ENCODE data around the gene NHSL2. TPM values are rescaled to one million over a fixed set of nuclear protein-coding genes. Genes with fewer than 3 reads are reported as not detected.
A peak's percentile ranks its signal among the peaks of the same experiment; 100 is the strongest.
"Not testable (repeated sequence)": the region's sequence is repeated elsewhere in the genome, so short reads cannot be mapped to it uniquely, and the experiment has no call there.

Gene NHSL2
- total RNA-seq, 4 donors from 2014 or later = 1.9 to 8.8 (median 2.4) TPM

DNA sequence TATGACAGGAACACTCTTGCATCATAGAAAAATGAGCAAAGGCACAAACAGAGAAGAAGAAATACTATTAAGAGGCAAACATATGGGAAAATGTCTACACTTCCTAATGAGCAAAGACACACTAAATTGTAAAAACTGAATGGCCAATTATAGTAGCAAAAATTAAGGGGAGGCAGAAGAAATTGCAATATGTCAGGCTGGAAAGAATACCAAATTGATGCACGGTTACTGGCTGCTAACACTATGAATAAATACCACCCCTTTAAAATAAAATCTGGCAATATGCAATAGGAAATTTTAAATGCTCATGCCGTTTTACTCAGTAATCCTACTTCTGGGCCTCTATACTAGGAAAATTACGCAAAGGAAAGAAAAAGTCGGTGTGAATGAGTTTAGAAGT is 254.9 kb downstream of the NHSL2 start:
- intact Hi-C loops (cut with DNase I; ENCODE audit: low total_unique reads) = no loop called here

DNA sequence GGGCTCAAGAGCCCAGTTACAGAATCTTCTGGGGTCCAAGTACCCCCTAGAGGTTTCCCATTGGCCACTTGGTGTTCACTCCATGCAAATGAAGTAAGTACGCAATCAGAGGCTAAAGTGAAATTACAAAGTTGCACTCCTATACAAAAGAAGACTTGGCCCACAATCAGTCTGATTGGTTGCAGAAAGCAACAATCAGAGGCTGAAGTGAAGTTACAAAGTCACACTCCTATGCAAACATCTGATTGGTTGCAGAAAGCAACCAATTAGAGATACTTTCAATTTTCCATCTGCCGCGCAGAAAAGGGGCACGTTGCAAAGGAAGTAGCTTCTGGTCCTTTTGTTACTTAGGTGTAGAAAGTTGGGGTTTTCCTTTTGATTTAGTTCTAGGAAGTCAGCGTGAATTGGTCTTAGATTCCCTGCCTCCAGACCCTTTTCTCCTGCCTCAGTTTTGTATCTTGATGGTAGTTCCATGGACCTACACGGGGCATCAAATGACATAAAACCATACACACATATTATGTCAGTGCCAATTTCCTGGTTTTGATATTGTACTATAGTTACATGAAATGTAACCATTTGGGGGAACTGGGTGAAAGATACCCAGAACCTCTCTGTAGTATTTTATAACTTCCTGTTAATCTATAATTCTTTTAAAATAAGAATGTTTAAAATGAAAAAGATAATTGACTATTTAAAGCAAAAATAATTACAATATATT is 258.5 kb downstream of the NHSL2 start:
- 63 to 72% methylated on average over 6 of the region's 6 CpGs for WGBS, 2 donors
- intact Hi-C loops (cut with DNase I; ENCODE audit: low total_unique reads) = no loop called here
- no peak for DNase-seq (ENCODE audit: low spot score in 2 of 2)
- no peak overlapping the region for H3K4me3 ChIP-seq (ENCODE audit: low read depth, poor library complexity, severe bottlenecking)
- TF ChIP-seq POLR2A (IDR thresholded peaks at IDR 0.05) = no peak
- TF ChIP-seq, protein P1, sequence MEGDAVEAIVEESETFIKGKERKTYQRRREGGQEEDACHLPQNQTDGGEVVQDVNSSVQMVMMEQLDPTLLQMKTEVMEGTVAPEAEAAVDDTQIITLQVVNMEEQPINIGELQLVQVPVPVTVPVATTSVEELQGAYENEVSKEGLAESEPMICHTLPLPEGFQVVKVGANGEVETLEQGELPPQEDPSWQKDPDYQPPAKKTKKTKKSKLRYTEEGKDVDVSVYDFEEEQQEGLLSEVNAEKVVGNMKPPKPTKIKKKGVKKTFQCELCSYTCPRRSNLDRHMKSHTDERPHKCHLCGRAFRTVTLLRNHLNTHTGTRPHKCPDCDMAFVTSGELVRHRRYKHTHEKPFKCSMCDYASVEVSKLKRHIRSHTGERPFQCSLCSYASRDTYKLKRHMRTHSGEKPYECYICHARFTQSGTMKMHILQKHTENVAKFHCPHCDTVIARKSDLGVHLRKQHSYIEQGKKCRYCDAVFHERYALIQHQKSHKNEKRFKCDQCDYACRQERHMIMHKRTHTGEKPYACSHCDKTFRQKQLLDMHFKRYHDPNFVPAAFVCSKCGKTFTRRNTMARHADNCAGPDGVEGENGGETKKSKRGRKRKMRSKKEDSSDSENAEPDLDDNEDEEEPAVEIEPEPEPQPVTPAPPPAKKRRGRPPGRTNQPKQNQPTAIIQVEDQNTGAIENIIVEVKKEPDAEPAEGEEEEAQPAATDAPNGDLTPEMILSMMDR (IDR thresholded peaks at IDR 0.05) = no peak

More for the DNA sequence above, 254.9 kb downstream of the NHSL2 start:
- no peak for DNase-seq (ENCODE audit: low spot score in 2 of 2)
- no peak overlapping the region for H3K4me3 ChIP-seq (ENCODE audit: low read depth, poor library complexity, severe bottlenecking)
- 74 to 80% methylated on average over 4 of the region's 4 CpGs for WGBS, 2 donors
- no peak for TF ChIP-seq POLR2A (IDR thresholded peaks at IDR 0.05)
- TF ChIP-seq, protein P1 (IDR thresholded peaks at IDR 0.05) = no peak

DNA sequence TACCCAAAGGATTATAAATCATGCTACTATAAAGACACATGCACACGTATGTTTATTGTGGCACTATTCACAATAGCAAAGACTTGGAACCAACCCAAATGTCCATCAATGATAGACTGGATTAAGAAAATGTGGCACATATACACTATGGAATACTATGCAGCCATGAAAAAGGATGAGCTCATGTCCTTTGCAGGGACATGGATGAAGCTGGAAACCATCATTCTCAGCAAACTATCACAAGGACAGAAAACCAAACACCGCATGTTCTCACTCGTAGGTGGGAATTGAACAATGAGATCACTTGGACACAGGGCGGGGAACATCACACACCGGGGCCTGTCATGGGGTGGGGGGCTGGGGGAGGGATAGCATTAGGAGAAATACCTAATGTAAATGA is 265.6 kb downstream of the NHSL2 start:
- H3K4me3 ChIP-seq (ENCODE audit: low read depth, poor library complexity, severe bottlenecking); intact Hi-C loops (cut with DNase I; ENCODE audit: low total_unique reads); DNase-seq (ENCODE audit: low spot score in 2 of 2): not testable (repeated sequence)
- WGBS, 2 donors = 90 to 98% methylated on average over 5 of the region's 5 CpGs

DNA sequence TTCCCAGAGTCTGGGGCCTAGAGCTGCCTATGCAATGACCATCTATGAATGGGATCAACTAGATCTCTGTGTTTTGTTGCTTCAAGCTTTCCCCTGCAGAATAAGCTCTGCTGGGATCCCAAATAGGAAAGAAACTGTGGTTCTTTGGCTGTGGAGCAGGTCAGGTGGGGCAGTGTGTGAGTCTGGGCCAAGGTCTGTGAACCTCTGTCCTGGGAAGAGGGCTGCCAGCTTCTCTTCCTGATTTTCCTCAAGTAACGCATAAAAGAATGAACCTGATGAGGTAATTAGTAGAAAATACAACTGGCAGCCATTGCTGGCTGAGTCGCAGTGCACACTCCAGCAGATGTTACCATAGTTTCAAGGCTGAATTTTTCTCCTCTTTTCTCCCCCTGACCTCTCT is 266.3 kb downstream of the NHSL2 start:
- no peak for TF ChIP-seq POLR2A (IDR thresholded peaks at IDR 0.05)
- TF ChIP-seq, protein P1 (IDR thresholded peaks at IDR 0.05) = no peak
- WGBS, 2 donors = 60 to 69% methylated on average over 2 of the region's 2 CpGs
- intact Hi-C loops (cut with DNase I; ENCODE audit: low total_unique reads) = no loop called here
- no peak overlapping the region for H3K4me3 ChIP-seq (ENCODE audit: low read depth, poor library complexity, severe bottlenecking)
- no peak for DNase-seq (ENCODE audit: low spot score in 2 of 2)

DNA sequence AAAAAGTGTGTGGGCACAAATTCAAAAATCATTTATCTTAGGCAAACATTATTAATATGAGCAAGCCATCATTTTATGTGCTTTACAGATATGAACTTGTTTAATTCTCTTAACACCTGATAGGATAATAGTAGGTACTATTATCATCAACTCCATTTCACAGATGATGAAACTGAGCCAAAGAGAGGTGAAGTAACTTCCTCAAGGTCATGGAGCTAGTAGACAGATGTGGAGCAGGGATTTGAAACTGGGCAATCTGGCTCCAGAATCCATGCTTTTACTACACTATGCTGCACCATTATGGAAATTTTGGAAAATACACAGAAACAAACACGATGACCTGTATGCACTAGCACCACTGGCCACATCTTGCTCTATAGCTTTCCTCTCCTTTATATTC is 269.9 kb downstream of the NHSL2 start:
- no peak for DNase-seq (ENCODE audit: low spot score in 2 of 2)
- H3K4me3 ChIP-seq (ENCODE audit: low read depth, poor library complexity, severe bottlenecking) = no peak overlapping the region
- TF ChIP-seq, protein P1 (IDR thresholded peaks at IDR 0.05) = no peak
- no peak for TF ChIP-seq POLR2A (IDR thresholded peaks at IDR 0.05)
- 20 to 59% methylated on average over 1 of the region's 1 CpG for WGBS, 2 donors
- intact Hi-C loops (cut with DNase I; ENCODE audit: low total_unique reads) = no loop called here

DNA sequence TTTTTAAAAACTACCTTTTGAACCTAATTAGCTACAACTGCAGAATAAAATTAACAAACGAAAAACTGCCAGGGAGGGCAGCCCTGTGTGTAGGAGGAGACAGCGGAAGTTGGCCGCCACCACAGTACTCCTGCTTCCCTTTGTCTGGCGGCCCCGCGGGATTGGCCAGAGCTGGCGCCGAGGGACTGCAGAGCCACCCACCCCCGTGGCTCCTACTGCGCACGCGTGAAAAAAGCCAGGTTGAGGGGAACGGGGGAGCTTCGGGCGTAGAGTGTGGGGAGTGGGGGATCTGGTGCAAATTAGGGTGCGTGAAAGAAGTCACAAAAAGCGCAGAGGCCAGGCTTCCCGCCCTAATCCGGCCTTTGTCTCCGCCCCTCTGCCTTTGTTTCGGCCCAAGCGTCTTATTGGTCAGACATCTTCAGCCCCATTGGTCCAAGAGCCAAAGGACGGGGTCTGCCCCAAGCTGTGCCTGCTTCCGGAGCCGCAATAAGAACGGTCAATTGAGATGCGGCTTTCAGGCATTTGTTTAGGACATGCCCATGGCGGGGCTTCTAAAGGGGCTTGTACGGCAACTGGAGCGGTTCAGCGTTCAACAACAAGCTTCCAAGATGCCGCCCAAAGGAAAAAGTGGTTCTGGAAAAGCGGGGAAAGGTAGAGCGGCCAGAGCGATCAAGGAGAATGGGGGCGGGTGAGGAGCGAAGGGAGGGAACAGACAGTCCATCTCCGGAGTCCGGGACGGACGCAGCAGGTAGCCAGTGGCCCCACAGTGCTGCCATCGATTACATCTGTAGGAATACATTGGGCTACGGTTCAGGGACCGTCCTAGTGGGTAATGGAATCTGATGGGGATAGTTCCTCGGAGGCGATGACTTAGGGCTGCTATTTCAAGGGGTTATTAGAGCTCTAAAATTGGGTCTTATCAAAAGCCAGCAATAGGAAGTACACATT is 270.8 kb downstream of the NHSL2 start, which contains the start of gene PIN4:
PIN4 (plus strand) TSS at position 580 of the 948 bp plus-strand sequence; CDS start at position 609, 29 bp downstream.
- H3K4me3 ChIP-seq (ENCODE audit: low read depth, poor library complexity, severe bottlenecking) = peak within 1 kb of the TSS; percentile 48
- no peak for TF ChIP-seq POLR2A (IDR thresholded peaks at IDR 0.05)
- TF ChIP-seq, protein P1 (IDR thresholded peaks at IDR 0.05) = no peak
- 0 to 34% methylated on average over 37 to 46 of the region's 46 CpGs for WGBS, 2 donors
- intact Hi-C loops (cut with DNase I; ENCODE audit: low total_unique reads) = no loop called here
- peak; percentile 89 to 96 for DNase-seq (ENCODE audit: low spot score in 2 of 2)

All from lower leg skin (tissue), 4 donors.